Progenitor cell of endocrine pancreas (in vitro differentiated cells): ENCODE results near the gene SLC25A20. TPM values are rescaled to one million over a fixed set of nuclear protein-coding genes. Genes with fewer than 3 reads are reported as not detected.

Experiments
- DNase-seq: peaks from one replicate; pipeline ENCODE4 v3.0.0; 2021; ENCODE audit warnings: low spot score; ENCODE audit not compliant: unreplicated experiment
- H3K27ac Mint-ChIP-seq: 2 replicates; pipeline ENCODE4 v1.8.0; 2021; ENCODE audit warnings: mild to moderate bottlenecking, moderate library complexity, mixed read lengths
- H3K27me3 Mint-ChIP-seq: 2 replicates; pipeline ENCODE4 v1.8.0; 2021; ENCODE audit warnings: mixed read lengths
- H3K36me3 Mint-ChIP-seq: 2 replicates; pipeline ENCODE4 v1.8.0; 2022; ENCODE audit warnings: mixed read lengths; ENCODE audit not compliant: insufficient read depth
- H3K4me1 Mint-ChIP-seq: 2 replicates; pipeline ENCODE4 v1.8.0; 2021; ENCODE audit warnings: low read depth, mixed read lengths
- H3K4me3 Mint-ChIP-seq: 2 replicates; pipeline ENCODE4 v1.8.0; 2021; ENCODE audit warnings: low read depth, mild to moderate bottlenecking, moderate library complexity, mixed read lengths
- H3K9me3 Mint-ChIP-seq: 2 replicates; pipeline ENCODE4 v1.8.0; 2021; ENCODE audit warnings: low read depth, mixed read lengths
- CTCF ChIP-seq: fragments of 200-600 bp; sonication (generic); IDR thresholded peaks from one replicate; pipeline ENCODE4 v1.5.0; 2021; ENCODE audit warnings: antibody characterized with exemption, mild to moderate bottlenecking; ENCODE audit not compliant: unreplicated experiment
- total RNA-seq: library from RNA; stranded (reverse); gene quantifications from 2 replicates; pipeline ENCODE4 v1.2.1, GENCODE V29; 2021

Gene SLC25A20
- total RNA-seq, 1 donor from 2014 or later, result 17.1 TPM

- Mint-ChIP-seq H3K4me3 (no peak overlapping the region), H3K27ac (no peak overlapping the region), H3K27me3 (no peaks in the 10 kb centered on the region), H3K36me3 (peaks cover 16% of the 10 kb centered on the region), H3K4me1 (peaks cover 2% of the 10 kb centered on the region), H3K9me3 (no peaks in the 10 kb centered on the region)
- no peak for TF ChIP-seq CTCF
- DNase-seq, result no peak
Observed at GRCh38 chr3:48928679-48929078, 30.0 kb upstream of the SLC25A20 start.

DNA sequence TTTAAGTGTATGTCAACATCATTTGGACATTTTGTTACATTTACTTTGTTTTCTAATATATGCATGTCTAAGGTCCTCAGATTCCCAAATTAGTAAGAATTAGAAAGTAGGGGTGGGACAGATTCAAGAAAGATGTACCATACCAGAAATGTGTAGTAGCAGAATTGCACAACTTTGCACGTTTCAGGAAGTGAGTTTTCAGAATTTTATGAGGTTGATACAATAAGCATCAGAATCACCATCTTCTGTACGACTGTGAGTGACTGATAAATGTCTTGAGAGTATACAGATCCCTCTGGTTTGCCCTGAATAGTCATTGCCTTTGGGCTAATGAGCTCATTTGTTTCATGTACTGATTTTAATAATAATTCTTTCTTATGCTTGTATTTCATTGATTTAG, 29.2 kb upstream of the SLC25A20 start:
- TF ChIP-seq CTCF, result no peak
- Mint-ChIP-seq H3K27ac (no peak overlapping the region), H3K9me3 (no peaks in the 10 kb centered on the region), H3K4me3 (no peak overlapping the region), H3K27me3 (no peaks in the 10 kb centered on the region), H3K36me3 (peaks cover 16% of the 10 kb centered on the region), H3K4me1 (peaks cover 2% of the 10 kb centered on the region)
- DNase-seq, result no peak

- Mint-ChIP-seq H3K9me3 (no peaks in the 10 kb centered on the region), H3K27ac (no peak overlapping the region), H3K36me3 (peaks cover 12% of the 10 kb centered on the region), H3K27me3 (no peaks in the 10 kb centered on the region), H3K4me1 (peaks cover 2% of the 10 kb centered on the region), H3K4me3 (no peak overlapping the region)
- TF ChIP-seq CTCF, result no peak
- DNase-seq, result no peak
Observed at GRCh38 chr3:48926425-48927392, 28.0 kb upstream of the SLC25A20 start.

- no peak for TF ChIP-seq CTCF
- Mint-ChIP-seq H3K36me3 (peaks cover 3% of the 10 kb centered on the region), H3K4me1 (peaks cover 14% of the 10 kb centered on the region), H3K27me3 (no peaks in the 10 kb centered on the region), H3K4me3 (peak overlapping the region; percentile 94), H3K27ac (peak overlapping the region; percentile 90), H3K9me3 (no peaks in the 10 kb centered on the region)
- peak; percentile 15 for DNase-seq
Observed at GRCh38 chr3:48919215-48920138, 20.8 kb upstream of the SLC25A20 start.
